Measurements from ENCODE around the gene PNMT.

PNMT gene

GRCh38 chr17:39660011-39660360, 8.3 kb upstream of the PNMT start:
- Histone ChIP-seq H3K9ac (ENCODE audit: low read length) (no peak overlapping the region), H3K9me3 (ENCODE audit: control insufficient read depth, low read length) (no peaks in the 10 kb centered on the region), H3K36me3 (ENCODE audit: control insufficient read depth, insufficient read depth, low read length, severe bottlenecking) (peaks cover 36% of the 10 kb centered on the region), H3K4me3 (ENCODE audit: low read length) (no peak overlapping the region), H3K4me1 (ENCODE audit: control insufficient read depth, insufficient read depth, low read length) (no peaks in the 10 kb centered on the region), H3K27me3 (replicated peaks; ENCODE audit: control insufficient read depth, insufficient read depth, low read length) (no peaks in the 10 kb centered on the region)
- DNase-seq (ENCODE audit: low read depth) = no peak

DNA sequence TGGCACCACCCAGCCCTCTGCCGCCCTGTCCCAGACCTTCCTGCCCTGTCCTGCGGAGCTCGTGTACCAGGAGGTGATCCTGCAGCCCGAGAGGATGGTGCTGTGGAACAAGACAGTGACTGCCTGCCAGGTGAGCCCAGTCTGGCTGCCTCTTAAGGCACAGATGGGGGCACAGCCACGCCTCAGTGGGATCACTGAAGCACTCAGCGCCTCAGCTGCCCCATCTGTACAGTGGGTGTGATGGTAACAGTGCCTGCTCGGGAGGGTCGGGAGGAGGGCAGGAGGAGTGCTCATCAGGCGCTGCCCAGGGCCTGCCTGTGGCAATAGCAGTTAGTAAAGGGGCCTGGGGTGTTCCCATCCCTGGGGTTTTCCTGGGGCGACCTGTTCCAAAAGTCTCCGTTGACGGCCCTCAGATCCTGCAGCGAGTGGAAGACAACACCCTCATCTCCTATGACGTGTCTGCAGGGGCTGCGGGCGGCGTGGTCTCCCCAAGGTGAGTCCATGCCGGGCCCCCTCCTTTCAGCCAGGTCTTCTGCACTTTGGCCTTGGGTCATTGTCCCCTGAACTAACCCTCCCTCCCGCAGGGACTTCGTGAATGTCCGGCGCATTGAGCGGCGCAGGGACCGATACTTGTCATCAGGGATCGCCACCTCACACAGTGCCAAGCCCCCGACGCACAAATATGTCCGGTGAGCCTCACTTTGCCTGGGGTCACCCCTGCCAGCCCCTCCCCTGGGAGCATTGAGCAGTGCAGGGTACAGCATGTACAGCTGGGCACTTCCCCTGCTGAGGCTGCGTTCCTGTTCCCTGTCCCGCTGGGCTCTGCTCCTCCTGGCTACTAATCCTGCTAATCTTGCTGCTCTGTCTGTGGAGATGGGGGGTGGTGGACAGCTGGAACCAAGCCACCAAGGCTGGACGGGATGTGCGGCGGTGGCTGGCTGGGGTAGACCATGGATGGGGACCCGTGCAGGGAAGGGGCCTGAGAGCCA, 7.6 kb upstream of the PNMT start:
- H3K4me1 ChIP-seq (ENCODE audit: control insufficient read depth, insufficient read depth, low read length) = no peaks in the 10 kb centered on the region
- peaks cover 1% of the 10 kb centered on the region for H3K27me3 ChIP-seq (replicated peaks; ENCODE audit: control insufficient read depth, insufficient read depth, low read length)
- no peak overlapping the region for H3K9ac ChIP-seq (ENCODE audit: low read length)
- H3K36me3 ChIP-seq (ENCODE audit: control insufficient read depth, insufficient read depth, low read length, severe bottlenecking) = peaks cover 35% of the 10 kb centered on the region
- H3K4me3 ChIP-seq (ENCODE audit: low read length) = no peak overlapping the region
- DNase-seq (ENCODE audit: low read depth) = no peak
- H3K9me3 ChIP-seq (ENCODE audit: control insufficient read depth, low read length) = no peaks in the 10 kb centered on the region

- Histone ChIP-seq H3K36me3 (ENCODE audit: control insufficient read depth, insufficient read depth, low read length, severe bottlenecking) (peaks cover 35% of the 10 kb centered on the region), H3K4me3 (ENCODE audit: low read length) (no peak overlapping the region), H3K4me1 (ENCODE audit: control insufficient read depth, insufficient read depth, low read length) (peaks cover 4% of the 10 kb centered on the region), H3K27me3 (replicated peaks; ENCODE audit: control insufficient read depth, insufficient read depth, low read length) (peaks cover 13% of the 10 kb centered on the region), H3K9me3 (ENCODE audit: control insufficient read depth, low read length) (no peaks in the 10 kb centered on the region), H3K9ac (ENCODE audit: low read length) (no peak overlapping the region)
- no peak for DNase-seq (ENCODE audit: low read depth)
These were observed 6.3 kb upstream of the PNMT start for GRCh38 chr17:39661744-39662541.

DNA sequence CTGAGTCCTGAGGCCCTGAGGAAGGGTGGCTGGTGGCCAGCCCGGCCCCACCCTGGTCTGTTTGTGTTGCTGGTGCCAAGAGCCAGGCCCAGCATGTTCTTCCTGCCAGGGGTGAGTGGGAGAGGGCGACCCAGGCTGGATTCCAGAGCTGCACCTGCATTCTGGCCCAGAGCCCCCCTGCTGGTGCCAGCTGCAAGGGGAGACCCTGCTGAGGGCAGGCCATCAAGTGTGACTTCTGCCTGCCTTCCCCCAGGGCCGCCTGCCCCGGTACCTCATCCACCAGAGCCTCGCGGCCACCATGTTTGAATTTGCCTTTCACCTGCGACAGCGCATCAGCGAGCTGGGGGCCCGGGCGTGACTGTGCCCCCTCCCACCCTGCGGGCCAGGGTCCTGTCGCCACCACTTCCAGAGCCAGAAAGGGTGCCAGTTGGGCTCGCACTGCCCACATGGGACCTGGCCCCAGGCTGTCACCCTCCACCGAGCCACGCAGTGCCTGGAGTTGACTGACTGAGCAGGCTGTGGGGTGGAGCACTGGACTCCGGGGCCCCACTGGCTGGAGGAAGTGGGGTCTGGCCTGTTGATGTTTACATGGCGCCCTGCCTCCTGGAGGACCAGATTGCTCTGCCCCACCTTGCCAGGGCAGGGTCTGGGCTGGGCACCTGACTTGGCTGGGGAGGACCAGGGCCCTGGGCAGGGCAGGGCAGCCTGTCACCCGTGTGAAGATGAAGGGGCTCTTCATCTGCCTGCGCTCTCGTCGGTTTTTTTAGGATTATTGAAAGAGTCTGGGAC, 5.5 kb upstream of the PNMT start:
- Histone ChIP-seq H3K9ac (ENCODE audit: low read length) (no peak overlapping the region), H3K36me3 (ENCODE audit: control insufficient read depth, insufficient read depth, low read length, severe bottlenecking) (peaks cover 35% of the 10 kb centered on the region), H3K27me3 (replicated peaks; ENCODE audit: control insufficient read depth, insufficient read depth, low read length) (peaks cover 19% of the 10 kb centered on the region), H3K4me3 (ENCODE audit: low read length) (no peak overlapping the region), H3K9me3 (ENCODE audit: control insufficient read depth, low read length) (no peaks in the 10 kb centered on the region), H3K4me1 (ENCODE audit: control insufficient read depth, insufficient read depth, low read length) (peaks cover 6% of the 10 kb centered on the region)
- DNase-seq (ENCODE audit: low read depth) = no peak

- Histone ChIP-seq H3K9ac (ENCODE audit: low read length) (no peak overlapping the region), H3K36me3 (ENCODE audit: control insufficient read depth, insufficient read depth, low read length, severe bottlenecking) (peaks cover 30% of the 10 kb centered on the region), H3K4me3 (ENCODE audit: low read length) (no peak overlapping the region), H3K27me3 (replicated peaks; ENCODE audit: control insufficient read depth, insufficient read depth, low read length) (peaks cover 19% of the 10 kb centered on the region), H3K9me3 (ENCODE audit: control insufficient read depth, low read length) (no peaks in the 10 kb centered on the region), H3K4me1 (ENCODE audit: control insufficient read depth, insufficient read depth, low read length) (peaks cover 6% of the 10 kb centered on the region)
- DNase-seq (ENCODE audit: low read depth) = no peak
These were observed 4.9 kb upstream of the PNMT start for GRCh38 chr17:39663340-39663687.

DNA sequence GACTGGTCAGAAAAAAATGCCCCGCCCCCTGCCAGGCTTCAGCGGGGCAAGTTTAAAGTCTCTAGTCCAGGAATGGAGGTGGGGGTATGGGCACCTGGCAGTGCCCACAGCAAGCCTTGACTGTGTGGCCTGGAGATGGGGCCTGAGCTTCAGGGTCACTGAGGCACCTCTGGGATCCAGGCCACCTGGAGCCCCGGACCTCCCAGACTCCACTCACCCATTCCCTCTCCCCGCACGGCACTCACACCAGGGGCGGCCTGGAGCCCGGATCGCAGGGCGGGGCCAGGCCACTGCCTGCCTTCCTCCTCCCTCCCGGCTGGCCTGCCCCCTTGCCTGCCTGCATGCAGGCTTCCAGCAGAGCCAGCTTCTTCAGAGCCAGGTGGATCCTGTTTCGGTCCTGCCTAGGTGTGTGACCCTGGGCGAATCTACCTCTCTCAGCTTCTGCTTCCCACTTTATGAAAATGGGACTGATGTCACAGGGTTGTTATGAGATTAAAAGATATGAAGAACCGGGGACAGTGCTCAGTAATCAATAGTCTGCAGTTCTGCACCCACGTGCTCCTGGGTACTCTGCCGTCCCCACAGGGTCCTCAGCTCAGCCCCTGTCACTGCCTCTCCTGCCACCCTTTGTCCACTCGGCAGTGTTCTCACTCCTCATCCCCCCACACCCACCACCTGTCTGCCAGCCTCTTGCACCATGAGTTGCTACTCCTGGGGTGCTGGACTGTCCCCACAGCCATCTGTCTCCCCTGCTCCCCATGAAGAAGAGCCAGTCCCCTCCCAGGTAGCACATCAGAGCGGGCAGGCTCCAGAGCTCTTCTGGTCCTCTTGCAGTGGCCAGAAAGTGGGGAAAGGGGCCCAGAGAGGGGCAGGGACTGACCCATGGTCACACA, 4.3 kb upstream of the PNMT start:
- DNase-seq (ENCODE audit: low read depth) = no peak
- Histone ChIP-seq H3K4me3 (ENCODE audit: low read length) (no peak overlapping the region), H3K27me3 (replicated peaks; ENCODE audit: control insufficient read depth, insufficient read depth, low read length) (peaks cover 24% of the 10 kb centered on the region), H3K9me3 (ENCODE audit: control insufficient read depth, low read length) (no peaks in the 10 kb centered on the region), H3K9ac (ENCODE audit: low read length) (no peak overlapping the region), H3K36me3 (ENCODE audit: control insufficient read depth, insufficient read depth, low read length, severe bottlenecking) (peaks cover 25% of the 10 kb centered on the region), H3K4me1 (ENCODE audit: control insufficient read depth, insufficient read depth, low read length) (peaks cover 6% of the 10 kb centered on the region)

- Histone ChIP-seq H3K4me3 (ENCODE audit: low read length) (no peak within 1 kb of the TSS), H3K27me3 (replicated peaks; ENCODE audit: control insufficient read depth, insufficient read depth, low read length) (peaks cover 34% of the 10 kb centered on the region), H3K4me1 (ENCODE audit: control insufficient read depth, insufficient read depth, low read length) (peaks cover 6% of the 10 kb centered on the region), H3K9me3 (ENCODE audit: control insufficient read depth, low read length) (no peaks in the 10 kb centered on the region), H3K9ac (ENCODE audit: low read length) (no peak within 1 kb of the TSS), H3K36me3 (ENCODE audit: control insufficient read depth, insufficient read depth, low read length, severe bottlenecking) (peaks cover 18% of the 10 kb centered on the region)
- no peak for DNase-seq (ENCODE audit: low read depth)
These were observed 3.4 kb upstream of the PNMT start, which contains the start of gene TCAP for GRCh38 chr17:39664581-39665561. TSS of gene TCAP (plus strand) at chr17:39665349. CDS start at chr17:39665360, 11 bp downstream.

- DNase-seq (ENCODE audit: low read depth) = no peak
- Histone ChIP-seq H3K27me3 (replicated peaks; ENCODE audit: control insufficient read depth, insufficient read depth, low read length) (peaks cover 42% of the 10 kb centered on the region), H3K9me3 (ENCODE audit: control insufficient read depth, low read length) (no peaks in the 10 kb centered on the region), H3K9ac (ENCODE audit: low read length) (no peak overlapping the region), H3K4me1 (ENCODE audit: control insufficient read depth, insufficient read depth, low read length) (peaks cover 6% of the 10 kb centered on the region), H3K4me3 (ENCODE audit: low read length) (no peak overlapping the region), H3K36me3 (ENCODE audit: control insufficient read depth, insufficient read depth, low read length, severe bottlenecking) (peaks cover 10% of the 10 kb centered on the region)
These were observed 2.5 kb upstream of the PNMT start for GRCh38 chr17:39665642-39666224.

- peaks cover 47% of the 10 kb centered on the region for H3K27me3 ChIP-seq (replicated peaks; ENCODE audit: control insufficient read depth, insufficient read depth, low read length)
- no peak for DNase-seq (ENCODE audit: low read depth)
- peaks cover 5% of the 10 kb centered on the region for H3K36me3 ChIP-seq (ENCODE audit: control insufficient read depth, insufficient read depth, low read length, severe bottlenecking)
- H3K9ac ChIP-seq (ENCODE audit: low read length) = no peak overlapping the region
- H3K4me3 ChIP-seq (ENCODE audit: low read length) = no peak overlapping the region
- no peaks in the 10 kb centered on the region for H3K9me3 ChIP-seq (ENCODE audit: control insufficient read depth, low read length)
- H3K4me1 ChIP-seq (ENCODE audit: control insufficient read depth, insufficient read depth, low read length) = peaks cover 6% of the 10 kb centered on the region
These were observed 2.0 kb upstream of the PNMT start for GRCh38 chr17:39666231-39666600.
